Stimulated activated CD4-positive, alpha-beta T cell treated with anti-CD3 and anti-CD28 coated beads, Interleukin-4, amount 100 ng/mL, for 24 hours (primary cell): ENCODE measurements around the gene RNASEH2A.
A peak's percentile ranks its signal among the peaks of the same experiment; 100 is the strongest.

Experiments used
- DNase-seq: peaks from one replicate; pipeline ENCODE4 v3.0.0-alpha.2; 2020

RNASEH2A gene

DNA sequence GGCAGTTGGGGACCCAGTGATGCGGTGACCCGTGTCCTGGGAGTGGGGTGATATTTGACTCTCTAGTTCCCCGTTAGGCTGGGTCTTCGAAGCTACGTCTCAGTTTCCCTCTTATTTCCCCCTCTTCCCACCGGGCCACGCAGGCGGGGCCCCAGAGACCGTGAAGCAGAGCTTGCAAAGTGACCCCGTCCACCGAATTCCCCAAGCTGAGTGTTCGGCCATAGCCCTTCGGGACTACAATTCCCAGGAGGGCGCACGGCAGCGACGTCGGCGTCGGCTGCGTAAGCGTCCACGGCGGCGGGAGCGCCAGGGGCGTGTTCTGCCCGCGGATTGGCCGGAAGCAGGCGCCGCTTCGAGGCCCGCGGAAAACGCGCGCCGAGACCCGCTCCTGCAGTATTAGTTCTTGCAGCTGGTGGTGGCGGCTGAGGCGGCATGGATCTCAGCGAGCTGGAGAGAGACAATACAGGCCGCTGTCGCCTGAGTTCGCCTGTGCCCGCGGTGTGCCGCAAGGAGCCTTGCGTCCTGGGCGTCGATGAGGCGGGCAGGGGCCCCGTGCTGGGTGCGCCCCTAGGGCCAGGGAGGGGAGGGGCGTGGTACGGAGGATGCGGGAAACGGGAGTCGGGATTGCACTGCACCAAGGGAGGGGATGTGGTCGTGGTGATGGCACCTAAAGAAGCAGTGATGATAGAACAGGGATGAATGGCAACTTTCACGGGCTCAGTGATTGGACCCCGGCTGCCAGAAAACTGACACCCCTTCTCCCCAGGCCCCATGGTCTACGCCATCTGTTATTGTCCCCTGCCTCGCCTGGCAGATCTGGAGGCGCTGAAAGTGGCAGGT, at the start of gene RNASEH2A:
Gene RNASEH2A (plus strand): TSS at position 343 of the 840 bp plus-strand sequence. CDS start 90 bp downstream, at position 433.
- peak; percentile 89 for DNase-seq

- peak; percentile 65 for DNase-seq
These were observed 48.7 kb upstream of the RNASEH2A start for GRCh38 chr19:12757544-12758274.

DNA sequence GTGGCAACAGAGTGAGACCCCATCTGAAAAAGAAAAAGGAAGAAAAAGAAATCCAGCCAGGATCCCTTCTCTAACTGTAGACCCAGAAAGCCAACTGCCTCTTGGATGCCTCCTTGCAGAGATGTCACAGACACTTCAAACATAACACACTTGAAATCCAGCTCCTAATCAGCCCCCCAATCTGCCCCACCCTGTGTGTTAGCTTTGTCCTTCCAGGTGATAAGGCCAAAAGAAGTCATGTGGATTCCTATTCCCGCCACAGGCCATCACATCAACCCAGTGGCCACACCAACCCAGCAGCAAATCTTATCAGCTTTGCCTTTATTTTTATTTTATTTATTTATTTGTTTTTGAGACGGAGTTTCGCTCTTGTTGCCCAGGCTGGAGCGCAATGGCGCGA, 46.7 kb upstream of the RNASEH2A start:
- DNase-seq = no peak

GRCh38 chr19:12763100-12763499, 43.3 kb upstream of the RNASEH2A start:
- no peak for DNase-seq

DNA sequence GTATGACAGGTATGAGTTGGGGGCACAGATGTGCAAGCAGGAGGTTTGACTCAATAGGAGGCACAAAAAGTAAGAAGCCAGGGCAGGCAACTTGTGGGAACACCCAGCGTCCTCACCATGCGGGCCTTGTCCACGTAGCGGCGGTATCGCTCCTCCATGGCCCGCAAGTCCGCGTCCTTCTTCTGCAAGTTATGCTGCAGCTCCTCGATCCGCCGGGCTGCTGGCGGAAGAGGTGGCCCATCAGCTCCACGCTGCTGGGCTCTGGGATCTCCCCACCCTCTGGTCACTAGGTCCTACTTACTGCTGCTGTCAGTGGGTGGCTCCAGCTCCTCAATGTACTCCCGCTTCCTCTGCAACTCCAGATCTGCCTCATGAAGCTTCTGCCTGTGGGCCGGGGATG, 41.7 kb upstream of the RNASEH2A start:
- DNase-seq = no peak

DNA sequence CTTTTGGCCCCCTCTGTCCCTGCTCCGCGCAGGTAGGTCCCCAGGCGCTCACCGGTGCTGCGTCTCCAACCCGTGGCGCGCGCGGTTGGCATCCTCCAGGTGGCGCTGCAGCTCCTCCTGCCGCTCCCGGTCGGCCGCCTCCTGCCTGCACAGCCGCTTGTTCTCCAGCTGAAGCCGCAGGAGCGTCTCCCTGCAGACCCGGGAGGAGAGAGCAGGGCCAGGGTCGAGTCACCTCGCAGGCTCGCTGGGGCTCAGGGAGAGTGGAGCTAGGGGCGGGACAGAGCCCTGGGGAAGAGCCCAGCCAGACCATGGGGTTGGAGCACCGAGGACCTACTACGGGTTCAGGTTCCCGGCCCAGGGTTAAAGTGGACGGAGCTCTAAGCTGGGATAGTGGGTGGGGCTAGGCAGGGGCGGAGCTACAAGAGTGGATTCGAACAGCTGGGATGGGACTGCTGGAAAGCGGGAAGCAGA, 40.3 kb upstream of the RNASEH2A start:
- DNase-seq = no peak

DNA sequence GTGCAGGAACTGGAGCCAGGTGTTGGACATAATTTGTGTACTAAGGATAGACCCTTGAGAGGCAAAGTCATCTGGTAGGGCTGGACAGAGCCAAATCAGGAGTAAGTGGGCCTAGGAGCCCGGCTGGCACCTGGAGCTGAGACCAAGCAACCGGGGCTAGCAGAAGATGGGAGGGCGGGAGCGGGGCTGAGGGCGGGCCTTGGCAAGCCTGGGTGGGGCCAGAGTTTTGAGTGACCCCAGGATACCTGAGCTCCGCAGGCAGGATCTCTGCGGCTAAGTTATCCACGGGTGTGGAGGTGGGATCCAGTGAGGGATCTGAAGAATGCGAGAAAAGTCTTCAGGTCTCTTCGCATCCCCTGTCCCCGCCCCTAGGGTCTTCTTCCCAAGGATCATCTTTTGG, 39.2 kb upstream of the RNASEH2A start:
- DNase-seq = no peak

DNA sequence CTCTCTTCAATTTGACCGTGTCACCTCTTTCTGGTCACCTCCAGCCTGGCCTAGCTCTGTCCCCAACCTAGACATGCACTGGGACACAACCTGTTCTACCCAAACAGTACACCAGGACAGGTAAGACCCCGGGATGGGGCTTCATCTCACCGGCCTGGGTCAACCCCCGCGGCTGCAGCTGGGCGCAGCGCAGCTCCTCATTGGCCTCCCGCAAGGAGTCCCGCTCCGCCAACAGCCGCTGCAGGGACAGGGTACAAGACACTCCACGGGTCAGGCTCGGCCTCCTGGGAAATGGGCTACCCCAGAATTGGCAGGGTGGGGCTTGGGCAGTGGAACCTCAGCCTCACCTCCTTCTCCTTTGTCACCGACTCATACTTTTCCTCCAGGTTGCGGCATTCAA, 38.7 kb upstream of the RNASEH2A start:
- no peak for DNase-seq

DNA sequence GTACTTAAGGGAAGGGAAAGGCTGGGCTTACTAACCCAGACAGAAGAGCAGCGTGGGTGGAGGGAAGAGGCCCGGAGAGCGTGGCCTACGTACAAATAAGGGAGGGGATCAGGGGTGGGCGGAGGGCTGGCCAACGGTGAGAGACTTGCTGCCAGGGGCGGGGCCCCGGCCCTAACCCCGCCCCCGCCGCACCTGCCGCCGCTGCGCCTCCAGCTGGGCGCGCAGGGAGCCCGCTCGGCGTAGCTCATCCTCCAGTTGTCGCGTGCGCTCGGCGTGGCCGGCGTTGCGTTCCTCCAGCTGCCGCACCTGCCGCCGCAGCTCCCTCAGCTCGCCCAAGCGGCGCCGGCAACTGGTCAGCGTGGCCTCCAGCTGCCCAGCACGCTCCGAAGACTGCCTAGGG, 36.7 kb upstream of the RNASEH2A start:
- peak; percentile 68 for DNase-seq

DNA sequence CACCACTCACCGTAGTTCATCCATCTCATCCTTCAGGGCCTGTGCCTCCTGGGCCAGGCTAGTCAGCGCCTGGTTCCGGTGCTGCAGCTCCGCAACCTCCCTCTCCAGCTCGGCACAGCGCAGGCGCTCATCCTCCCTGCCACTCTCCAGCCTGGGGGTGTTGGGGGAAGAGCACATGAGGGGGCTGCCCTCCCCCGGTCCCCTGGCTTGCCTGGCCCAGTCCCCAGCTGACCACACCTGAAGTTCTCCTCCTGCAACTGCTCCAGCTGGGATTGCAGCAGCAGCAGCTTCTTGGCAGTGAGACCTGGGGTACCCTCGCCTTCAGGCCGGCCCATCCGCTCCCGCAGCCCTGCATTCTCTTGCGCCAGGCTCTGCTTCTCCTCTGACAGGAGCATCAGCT, 35.5 kb upstream of the RNASEH2A start:
- DNase-seq = no peak

- DNase-seq = no peak
These were observed 34.1 kb upstream of the RNASEH2A start for GRCh38 chr19:12772323-12772722.

DNA sequence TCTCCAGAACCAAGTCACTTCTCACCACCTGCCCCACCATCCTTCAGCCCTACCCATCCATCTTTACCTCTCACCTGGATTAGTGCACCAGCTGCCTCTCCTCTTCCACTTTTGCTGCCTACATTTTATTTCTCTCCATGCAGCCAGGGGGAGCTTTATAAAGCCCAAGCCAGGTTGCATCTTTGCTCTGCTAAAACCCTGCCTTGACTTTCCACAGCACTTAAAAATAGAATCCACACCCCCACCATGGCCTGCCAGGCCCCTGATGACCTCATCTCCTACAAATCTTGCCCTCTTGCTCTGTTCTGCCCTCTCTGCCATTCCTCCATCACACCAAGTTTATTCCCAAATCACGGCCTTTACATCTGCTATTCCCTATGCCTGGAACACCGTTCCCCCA, 32.8 kb upstream of the RNASEH2A start:
- no peak for DNase-seq

GRCh38 chr19:12774588-12775555, 31.5 kb upstream of the RNASEH2A start, which contains the start of gene HOOK2:
Gene HOOK2 (minus strand): TSS chr19:12775552. CDS start chr19:12775449, 103 bp downstream.
- DNase-seq = no peak

GRCh38 chr19:12777217-12778016, 29.0 kb upstream of the RNASEH2A start:
- DNase-seq = peak; percentile 83

DNA sequence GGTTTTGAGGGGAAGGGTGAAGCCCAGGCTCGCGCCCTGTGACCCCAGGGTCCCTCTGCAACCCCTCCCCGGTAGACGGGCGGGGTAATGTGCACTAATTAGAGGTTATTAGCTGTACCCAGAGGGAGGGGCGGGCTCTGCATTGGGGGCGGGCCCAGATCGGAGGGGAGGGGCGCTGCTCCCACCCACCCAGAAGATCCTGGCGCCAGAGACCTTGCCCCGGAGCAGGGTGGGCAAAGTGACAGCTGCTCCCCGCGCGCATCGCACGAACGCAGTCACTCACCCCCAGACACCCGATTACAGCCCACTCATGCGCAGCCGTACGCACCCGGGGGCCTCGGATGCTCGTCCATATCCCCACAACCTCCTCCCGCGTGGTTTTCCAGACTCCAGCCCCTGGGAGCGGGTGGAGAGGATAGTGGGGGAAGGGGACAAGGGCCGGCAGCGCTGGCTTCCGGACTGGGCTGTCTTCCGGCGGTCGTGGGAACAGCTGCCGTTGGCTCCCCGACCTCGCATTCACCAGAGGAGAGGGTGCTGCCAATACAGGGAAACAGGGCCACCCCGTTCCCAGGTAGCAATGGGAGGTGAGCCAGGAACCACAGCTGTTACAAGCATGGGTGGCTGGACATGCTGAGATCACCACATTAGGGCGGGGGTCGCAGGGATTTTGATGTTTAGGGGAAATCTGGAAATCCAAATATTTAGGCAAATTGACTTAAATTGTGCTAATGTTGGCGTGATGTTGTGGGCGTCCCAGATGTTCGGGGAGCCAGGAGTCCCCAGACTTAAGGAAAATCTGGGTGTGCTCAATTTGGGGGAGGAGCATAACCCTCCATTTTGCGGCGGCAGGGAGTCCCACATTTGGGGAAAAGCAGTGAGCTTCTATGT, 28.1 kb upstream of the RNASEH2A start:
- peak; percentile 43 for DNase-seq

DNA sequence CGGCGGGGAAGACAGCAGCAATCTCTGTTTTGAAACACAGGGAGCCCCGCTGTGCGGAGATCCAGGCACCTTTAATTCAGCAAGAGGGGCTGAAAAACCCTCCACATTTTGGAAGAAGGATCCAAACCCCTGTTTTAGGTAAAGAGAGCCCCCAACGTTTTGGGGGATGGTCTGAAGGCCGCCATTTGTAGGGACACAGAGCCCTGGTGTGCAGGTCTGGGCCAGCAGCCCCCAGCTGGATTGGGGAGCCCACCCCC, 27.6 kb upstream of the RNASEH2A start:
- no peak for DNase-seq

DNA sequence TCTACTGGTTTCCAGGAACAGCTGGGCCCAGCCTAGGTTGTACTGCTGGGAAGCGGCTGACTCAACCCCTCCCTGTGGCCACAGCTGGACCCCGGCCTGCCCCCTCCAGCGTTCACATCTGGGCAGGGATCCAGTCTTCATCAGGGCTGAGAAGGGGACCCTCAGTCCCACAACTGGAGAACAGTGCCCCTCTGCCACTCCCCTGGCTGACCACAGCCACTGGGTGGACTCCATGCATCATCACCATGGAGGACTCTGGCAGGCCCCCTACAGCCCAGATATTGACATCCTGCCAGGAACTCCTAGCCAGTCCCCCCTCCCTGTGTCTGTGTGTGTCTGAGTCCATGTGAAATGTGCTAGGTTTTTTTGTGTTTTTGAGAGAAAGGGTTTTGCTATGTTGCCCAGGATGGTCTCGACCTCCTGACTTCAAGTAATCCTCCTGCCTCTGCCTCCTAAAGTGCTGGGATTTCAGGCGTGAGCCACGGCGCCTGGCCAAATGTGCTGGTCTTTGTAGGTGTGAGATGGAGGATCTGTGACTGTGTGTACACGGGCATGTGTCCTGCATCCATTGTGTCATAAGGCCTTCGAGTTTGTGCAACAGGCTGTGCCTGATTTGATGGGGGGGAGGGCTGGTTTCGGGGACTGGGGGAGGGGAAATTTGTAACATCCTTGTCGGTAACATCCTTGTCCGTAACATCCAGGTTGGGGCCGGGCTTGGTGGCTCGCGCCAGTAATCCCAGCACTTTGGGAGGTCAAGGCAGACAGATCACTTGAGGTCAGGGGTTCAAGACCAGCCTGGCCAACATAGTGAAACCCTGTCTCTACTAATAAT, 27.0 kb upstream of the RNASEH2A start:
- no peak for DNase-seq

- no peak for DNase-seq
These were observed 24.3 kb upstream of the RNASEH2A start for GRCh38 chr19:12782174-12782423.

DNA sequence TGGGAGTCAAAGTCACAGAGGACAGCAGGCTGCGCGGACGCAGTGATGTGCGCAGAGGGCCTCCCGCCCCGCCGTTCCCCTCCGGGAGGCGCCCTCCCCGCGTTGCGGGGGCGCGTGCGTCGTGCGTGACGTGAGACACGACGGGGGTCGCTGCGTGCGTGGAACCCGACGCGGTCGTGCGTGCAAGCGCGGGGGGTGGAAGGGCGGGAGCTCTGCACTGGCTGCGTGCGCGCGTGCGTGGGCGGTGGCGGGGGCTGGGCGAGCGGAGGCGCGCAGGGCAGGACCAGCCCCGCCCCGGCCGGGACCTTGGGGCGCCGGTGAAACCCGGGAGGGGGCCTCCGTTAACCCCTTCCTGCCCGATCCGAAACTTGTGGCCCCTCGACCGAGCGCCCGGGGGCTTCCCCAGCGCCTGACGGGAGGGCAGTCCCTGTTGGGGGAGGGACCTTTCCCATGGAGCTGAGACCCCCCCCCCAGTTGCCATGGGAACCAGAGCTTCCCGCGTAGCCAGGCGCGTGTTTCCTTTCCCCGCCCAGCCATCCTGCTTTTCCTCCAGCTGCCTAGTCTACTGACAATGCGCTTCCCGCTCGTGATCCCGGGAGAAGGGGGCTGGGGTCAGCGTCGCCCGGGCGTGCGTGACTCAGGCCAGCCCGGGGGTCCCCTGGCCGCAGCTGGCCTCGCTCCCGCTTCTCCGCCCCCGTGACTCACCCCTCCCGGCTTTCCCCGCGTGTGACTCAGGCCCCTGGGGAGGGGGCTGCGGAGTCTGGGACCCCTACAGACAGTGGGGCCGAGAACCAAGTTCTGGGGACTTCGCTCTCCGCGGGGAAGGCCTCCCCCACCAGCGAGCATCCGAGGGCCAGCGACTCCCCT, 23.7 kb upstream of the RNASEH2A start:
- peak; percentile 86 for DNase-seq
